ENCODE measurements around the gene OAS2. TPM values are rescaled to one million over a fixed set of nuclear protein-coding genes. Genes with fewer than 3 reads are reported as not detected.

The OAS2 gene
- total and polyA plus RNA-seq, 2 of the 4 experiments (the other 2 are of a cell fraction) = under 0.01 TPM; not detected in 1

- TF ChIP-seq USF2 (IDR thresholded peaks at IDR 0.05; ENCODE audit: low read depth, low read length) (no peak), CHD1 (IDR thresholded peaks at IDR 0.05; ENCODE audit: low read depth, low read length) (no peak)
Observed at GRCh38 chr12:113000433-113000832, 22.1 kb downstream of the OAS2 start (continued).

GRCh38 chr12:113002155-113002554 lies 23.8 kb downstream of the OAS2 start:
- Histone ChIP-seq H2BK20ac (ENCODE audit: low read depth, low read length) (no peak overlapping the region), H2AK5ac (ENCODE audit: low read depth, low read length) (no peak overlapping the region), H2AFZ (replicated peaks; ENCODE audit: low read length, poor library complexity) (no peak overlapping the region), H3K79me1 (ENCODE audit: low read depth in 1 of 2, low read length in 2 of 2) (no peaks in the 10 kb centered on the region), H3K9me1 (ENCODE audit: insufficient read depth, low read length) (peaks cover 3% of the 10 kb centered on the region; the same call in 1 of the 2 replicates), H4K5ac (ENCODE audit: low read depth, low read length) (no peak overlapping the region), H4K8ac (ENCODE audit: low read depth in 2 of 2, low read length in 2 of 2) (no peak overlapping the region), H4K20me1 (ENCODE audit: insufficient read depth, low read length) (no peaks in the 10 kb centered on the region), H3K9ac (ENCODE audit: low read depth, low read length) (no peak overlapping the region), H3K56ac (ENCODE audit: extremely low read depth, insufficient read depth, low read length) (no peak overlapping the region), H3K36me3 (ENCODE audit: control insufficient read depth, insufficient read depth, low read length) (no peaks in the 10 kb centered on the region), H4K91ac (ENCODE audit: insufficient read depth, low read depth, low read length) (no peak overlapping the region), H2AK9ac (replicated peaks; ENCODE audit: low read depth, low read length, poor library complexity) (no peak overlapping the region), H3K27ac (ENCODE audit: insufficient read depth, low read length) (no peak overlapping the region), H2BK120ac (ENCODE audit: low read depth, low read length) (no peak overlapping the region), H3K27me3 (ENCODE audit: control insufficient read depth, insufficient read depth, low read length) (no peaks in the 10 kb centered on the region; the same call in 1 of the 2 replicates), H3K4me1 (ENCODE audit: control insufficient read depth, insufficient read depth, low read length) (no peaks in the 10 kb centered on the region), H3K9me3 (ENCODE audit: control insufficient read depth, insufficient read depth, low read length) (no peaks in the 10 kb centered on the region), H2BK5ac (ENCODE audit: low read depth, low read length, poor library complexity, severe bottlenecking) (no peak overlapping the region), H3K14ac (replicated peaks; ENCODE audit: low read depth, low read length) (no peak overlapping the region), H3K4ac (ENCODE audit: low read depth, low read length) (no peak overlapping the region), H2BK15ac (ENCODE audit: low read depth, low read length) (no peak overlapping the region), H3K4me2 (ENCODE audit: low read depth, low read length) (no peak overlapping the region), H3K4me3 (ENCODE audit: insufficient read depth, low read depth, low read length) (no peak overlapping the region), H3K23ac (ENCODE audit: low read depth, low read length) (no peak overlapping the region), H3K18ac (ENCODE audit: low read depth, low read length) (no peak overlapping the region)
- in situ Hi-C loops (cut with MboI; ENCODE audit: low sequenced_read_pairs) = no loop called here
- TF ChIP-seq RAD21 (IDR thresholded peaks at IDR 0.05; ENCODE audit: low read length) (no peak), USF2 (IDR thresholded peaks at IDR 0.05; ENCODE audit: low read depth, low read length) (no peak), RFX5 (IDR thresholded peaks at IDR 0.05; ENCODE audit: low read depth, low read length) (no peak), CHD1 (IDR thresholded peaks at IDR 0.05; ENCODE audit: low read depth, low read length) (no peak), NFE2L2 (IDR thresholded peaks at IDR 0.05; ENCODE audit: low read depth, low read length) (no peak), POLR2A (IDR thresholded peaks at IDR 0.05; ENCODE audit: low read depth, low read length) (no peak), CTCF (conservative IDR thresholded peaks at IDR 0.05; ENCODE audit: low read depth, low read length) (no peak), MAFK (IDR thresholded peaks at IDR 0.05; ENCODE audit: low read depth, low read length) (no peak), BHLHE40 (IDR thresholded peaks at IDR 0.05; ENCODE audit: low read depth, low read length) (no peak), MAZ (IDR thresholded peaks at IDR 0.05; ENCODE audit: borderline replicate concordance, low read depth, low read length) (no peak)
- no peak for ATAC-seq (ENCODE audit: low read depth)
- dilution Hi-C loops (cut with HindIII; ENCODE audit: low sequenced_read_pairs, unreplicated experiment) = no loop called here
- DNase-seq = no peak
- no TSS peak for BruUV-seq (replicated peaks)
- ChIA-PET CTCF (interaction anchor here (1.5 kb wide), 1 partner anchor 14 kb away, joined by 3 read pairs; no protein-coding TSS in a partner anchor), POLR2A (ENCODE audit: unreplicated experiment) (no interaction called here)
- WGBS, 2 experiments (ENCODE audit: extremely low coverage in 2 of 2, insufficient read length in 1 of 2) = no CpG with 5 or more reads among the region's 4 CpGs
- intact Hi-C loops (cut with micrococcal nuclease) = no loop called here
